AG10803 (cell line): ENCODE measurements around the gene DCN.

Source experiments
- DNase-seq: peaks from one replicate; pipeline ENCODE4 v3.0.0; 2010; ENCODE audit warnings: low read depth
- H3K4me3 ChIP-seq: 2 replicates; pipeline ENCODE4 v1.5.1; 2011; ENCODE audit warnings: mild to moderate bottlenecking, low read length, control low read depth
- TF ChIP-seq, protein P1 (sequence below): conservative IDR thresholded peaks from 2 replicates; pipeline ENCODE4 v1.5.1; 2011; ENCODE audit warnings: mild to moderate bottlenecking, low read length, control low read depth, inconsistent platforms

DCN gene

DNA sequence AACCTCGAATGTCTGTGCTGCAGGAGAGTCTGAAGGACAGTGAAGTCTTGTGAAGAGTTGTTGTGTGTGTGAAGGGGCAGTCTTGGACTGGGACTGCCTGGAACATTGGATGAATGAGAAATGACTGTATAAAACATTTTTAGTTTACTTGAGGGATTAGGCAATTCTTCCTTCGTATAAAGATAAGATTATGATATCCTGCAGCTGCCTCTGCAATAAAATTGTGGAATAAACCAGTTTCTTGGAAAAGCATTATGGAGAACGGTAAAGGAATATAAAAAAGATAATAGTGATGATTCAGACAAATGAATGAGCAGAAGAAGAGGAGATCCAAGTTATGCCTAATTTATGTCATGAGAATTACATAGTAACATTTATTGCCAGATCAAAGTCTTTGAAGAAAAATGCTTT, 40.4 kb downstream of the DCN start:
- DNase-seq, result peak; percentile 27
- no peak overlapping the region for H3K4me3 ChIP-seq
- TF ChIP-seq, protein P1, sequence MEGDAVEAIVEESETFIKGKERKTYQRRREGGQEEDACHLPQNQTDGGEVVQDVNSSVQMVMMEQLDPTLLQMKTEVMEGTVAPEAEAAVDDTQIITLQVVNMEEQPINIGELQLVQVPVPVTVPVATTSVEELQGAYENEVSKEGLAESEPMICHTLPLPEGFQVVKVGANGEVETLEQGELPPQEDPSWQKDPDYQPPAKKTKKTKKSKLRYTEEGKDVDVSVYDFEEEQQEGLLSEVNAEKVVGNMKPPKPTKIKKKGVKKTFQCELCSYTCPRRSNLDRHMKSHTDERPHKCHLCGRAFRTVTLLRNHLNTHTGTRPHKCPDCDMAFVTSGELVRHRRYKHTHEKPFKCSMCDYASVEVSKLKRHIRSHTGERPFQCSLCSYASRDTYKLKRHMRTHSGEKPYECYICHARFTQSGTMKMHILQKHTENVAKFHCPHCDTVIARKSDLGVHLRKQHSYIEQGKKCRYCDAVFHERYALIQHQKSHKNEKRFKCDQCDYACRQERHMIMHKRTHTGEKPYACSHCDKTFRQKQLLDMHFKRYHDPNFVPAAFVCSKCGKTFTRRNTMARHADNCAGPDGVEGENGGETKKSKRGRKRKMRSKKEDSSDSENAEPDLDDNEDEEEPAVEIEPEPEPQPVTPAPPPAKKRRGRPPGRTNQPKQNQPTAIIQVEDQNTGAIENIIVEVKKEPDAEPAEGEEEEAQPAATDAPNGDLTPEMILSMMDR, result no peak

DNA sequence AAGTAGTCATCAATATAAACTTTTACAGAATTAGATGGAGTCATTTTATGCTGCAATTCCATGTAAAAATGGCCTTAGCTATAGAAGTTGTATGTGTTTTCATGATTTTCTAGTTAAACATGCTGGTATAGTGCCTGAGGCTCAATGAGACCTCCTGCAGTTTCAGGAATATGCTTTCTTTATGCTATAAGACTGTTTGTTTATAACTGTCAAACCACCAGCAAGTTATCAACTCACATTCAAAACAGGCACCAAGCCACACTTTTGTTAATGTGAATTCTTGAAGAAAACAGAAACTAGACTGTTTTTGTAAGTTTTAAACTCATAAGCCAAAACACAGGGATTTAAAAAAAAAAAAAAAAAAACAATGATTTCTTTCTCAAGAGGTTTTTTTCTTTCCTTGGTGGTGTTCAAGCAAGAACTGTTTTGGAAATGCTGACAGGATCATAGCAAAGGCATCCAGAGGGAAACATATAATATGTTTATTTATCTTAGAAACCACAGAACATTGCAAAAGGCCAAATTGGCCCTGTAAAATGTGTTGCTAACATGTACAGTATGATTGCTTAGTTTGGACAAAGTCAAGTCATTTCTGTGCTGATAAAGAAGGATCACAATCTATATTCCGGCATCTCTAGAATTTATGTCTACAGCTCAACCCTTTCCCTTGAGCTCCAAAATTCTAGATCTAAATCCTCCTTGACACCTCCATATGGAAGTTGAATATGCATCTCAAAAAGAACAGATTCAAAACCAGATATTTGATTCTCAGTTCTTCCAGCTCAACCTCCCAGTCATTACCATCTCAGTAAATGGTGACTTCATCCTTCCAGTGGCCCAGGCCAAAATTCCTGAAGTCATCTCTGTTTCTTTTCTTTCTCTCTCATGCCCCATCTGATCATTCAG, 42.3 kb downstream of the DCN start:
- H3K4me3 ChIP-seq, result no peak overlapping the region
- TF ChIP-seq, protein P1, result no peak
- peak; percentile 96 for DNase-seq

DNA sequence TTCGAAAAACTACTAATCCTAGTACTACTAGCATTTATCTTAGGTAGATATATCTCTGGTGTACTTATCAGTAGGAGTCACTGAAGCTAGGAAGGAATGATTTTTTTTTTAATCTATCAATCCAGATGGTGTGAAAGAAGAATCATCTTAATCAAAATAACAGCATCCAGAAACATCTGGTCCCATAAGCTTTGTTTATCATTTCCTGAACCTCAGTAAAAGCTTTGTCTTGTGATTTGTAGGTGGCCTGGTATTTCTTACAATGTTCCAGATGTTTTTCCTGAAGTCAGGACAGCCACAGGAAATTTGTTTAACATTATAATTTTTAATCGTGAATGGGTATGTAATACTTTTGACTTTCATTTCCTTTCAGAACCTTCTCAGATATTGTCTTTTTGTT, 43.3 kb downstream of the DCN start:
- H3K4me3 ChIP-seq, result no peak overlapping the region
- TF ChIP-seq, protein P1, result no peak
- DNase-seq, result peak; percentile 70

DNA sequence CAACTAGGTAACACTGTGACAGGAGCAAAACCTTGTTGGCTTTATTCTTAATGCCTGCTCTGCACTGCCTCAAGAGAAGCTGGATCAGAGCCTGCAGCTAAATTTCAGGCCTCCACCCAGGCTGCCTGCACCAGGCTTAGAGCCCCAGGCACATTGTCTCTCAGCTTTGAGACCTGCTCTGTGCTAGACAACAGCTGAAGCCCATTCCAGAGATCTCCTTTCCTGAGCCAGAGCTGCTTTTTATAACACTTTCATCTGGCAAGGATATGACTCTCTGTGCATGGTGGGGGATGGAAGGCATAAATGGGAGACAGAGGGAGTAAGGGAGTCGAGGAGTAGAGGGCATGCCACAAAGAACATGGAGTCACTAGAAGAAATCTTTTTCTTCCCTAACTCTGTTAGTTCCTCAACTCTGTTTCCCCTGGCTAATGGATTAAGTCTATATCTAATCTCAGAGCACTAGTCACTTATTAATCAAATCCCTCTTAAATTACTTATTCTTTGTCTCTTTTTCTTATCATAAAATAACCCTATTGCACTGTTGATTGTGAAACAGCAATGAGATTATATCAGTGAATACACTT, 44.2 kb downstream of the DCN start:
- no peak overlapping the region for H3K4me3 ChIP-seq
- DNase-seq, result peak; percentile 40
- TF ChIP-seq, protein P1, result no peak

DNA sequence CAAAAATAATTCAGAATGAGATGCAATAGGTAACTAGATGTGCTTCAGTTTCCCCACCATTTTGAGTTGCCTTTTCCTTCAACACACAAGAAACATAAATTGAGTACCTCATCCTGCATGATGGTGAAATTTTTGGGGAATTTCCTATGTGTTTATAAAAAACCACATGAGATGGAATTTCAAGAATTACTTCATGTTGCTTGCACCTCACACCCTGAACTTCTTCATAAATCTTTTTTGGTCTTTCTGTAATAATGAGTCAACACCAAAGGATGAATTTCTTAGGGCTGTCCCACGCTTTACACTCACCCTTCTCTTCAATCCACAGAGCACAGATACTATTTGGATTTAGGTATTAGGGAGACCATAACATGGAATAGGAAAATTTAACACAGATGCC, 48.7 kb downstream of the DCN start:
- peak; percentile 97 for DNase-seq
- TF ChIP-seq, protein P1, result no peak
- H3K4me3 ChIP-seq, result no peak overlapping the region

DNA sequence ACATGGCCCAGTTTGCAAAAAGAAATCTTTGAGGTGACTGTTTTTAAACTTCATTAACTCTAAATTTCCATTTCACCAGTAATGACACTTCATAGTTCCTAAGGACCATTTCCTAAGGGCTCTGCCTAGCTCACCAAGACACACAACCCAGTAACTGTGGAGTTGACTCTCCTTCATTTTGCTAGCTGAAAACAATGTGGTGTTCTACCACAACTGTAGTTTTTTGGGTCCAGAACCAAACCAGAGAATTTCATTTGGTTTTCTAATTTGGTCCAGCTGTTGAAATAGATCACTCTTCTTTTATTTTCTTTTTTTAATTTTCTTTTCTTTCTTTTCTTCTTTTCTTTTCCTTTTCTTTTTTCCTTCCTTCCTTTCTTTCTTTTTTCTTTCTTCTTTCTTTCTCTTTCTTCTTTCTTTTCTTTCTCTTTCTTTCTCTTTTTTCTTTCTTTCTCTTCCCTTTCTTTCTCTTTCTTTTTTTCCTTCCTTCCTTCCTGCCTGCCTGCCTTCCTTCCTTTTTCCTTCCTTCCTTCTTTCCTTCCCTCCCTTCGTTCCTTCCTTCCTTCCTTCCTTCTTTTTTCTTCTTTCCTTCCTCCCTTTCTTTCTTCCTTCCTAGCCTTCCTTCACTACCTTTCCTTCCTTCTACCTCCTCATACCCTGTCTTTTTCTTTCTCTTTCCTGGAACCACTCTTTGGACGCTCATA, 52.8 kb downstream of the DCN start:
- DNase-seq, result peak; percentile 51
- TF ChIP-seq, protein P1, result no peak
- no peak overlapping the region for H3K4me3 ChIP-seq
